Suprapubic skin (tissue), 4 donors: ENCODE measurements around the gene ZNF256. TPM values are rescaled to one million over a fixed set of nuclear protein-coding genes. Genes with fewer than 3 reads are reported as not detected.

ENCODE experiments used
- DNase-seq, 2 donors: peaks; one replicate each; pipeline ENCODE4 v3.0.0-alpha.2; 2019; ENCODE audit warnings: low spot score in 2 of 2
- H3K27ac ChIP-seq: fragments of 200-600 bp; sonication (generic); one replicate; pipeline ENCODE4 v1.5.1; 2019
- H3K27me3 ChIP-seq: fragments of 200-600 bp; sonication (generic); one replicate; pipeline ENCODE4 v1.5.1; 2019
- H3K36me3 ChIP-seq: fragments of 200-600 bp; sonication (generic); one replicate; pipeline ENCODE4 v1.5.1; 2019
- H3K4me1 ChIP-seq: fragments of 200-600 bp; sonication (generic); one replicate; pipeline ENCODE4 v1.5.1; 2019
- H3K4me3 ChIP-seq: fragments of 200-600 bp; sonication (generic); one replicate; pipeline ENCODE4 v1.5.1; 2019; ENCODE audit warnings: mild to moderate bottlenecking
- H3K9me3 ChIP-seq: fragments of 200-600 bp; sonication (generic); one replicate; pipeline ENCODE4 v1.5.1; 2019
- EP300 ChIP-seq: sonication (generic); formaldehyde crosslinking; IDR thresholded peaks from one replicate; pipeline ENCODE4 v1.6.1; 2017; ENCODE audit warnings: antibody characterized with exemption
- POLR2A ChIP-seq, 2 donors: fragments of 450-650 bp; IDR thresholded peaks; one replicate each; pipeline ENCODE4 v1.6.1; 2017; ENCODE audit warnings: antibody characterized with exemption in 2 of 2, mild to moderate bottlenecking in 2 of 2, moderate library complexity in 2 of 2
- POLR2AphosphoS5 ChIP-seq, 3 donors: sonication (generic); formaldehyde crosslinking; IDR thresholded peaks; one replicate each; pipeline ENCODE4 v1.6.1; 2017; ENCODE audit warnings: antibody characterized with exemption in 3 of 3
- WGBS: methylation state at CpG from one replicate; pipeline ENCODE4 v1.1.5; 2018; 5-methylcytosine and 5-hydroxymethylcytosine counted together
- total RNA-seq, 4 donors: library from RNA; depleted of rRNA; stranded (reverse); fragments of >200 nt; gene quantifications; one replicate each; pipeline ENCODE4 v1.1.0, GENCODE V29; 2016
- TF ChIP-seq, protein P1 (sequence below), 2 donors: fragments of 200-600 bp in 1 of 2; fragments of 450-650 bp in 1 of 2; sonication (generic) in 1 of 2; IDR thresholded peaks; one replicate each; pipeline ENCODE4 v1.5.1; 2016 to 2019; ENCODE audit warnings: antibody characterized with exemption in 2 of 2, mild to moderate bottlenecking in 1 of 2, moderate library complexity in 1 of 2

Gene ZNF256
- total RNA-seq, 4 donors from 2014 or later = 10.5 to 15.4 (median 12.7) TPM

DNA sequence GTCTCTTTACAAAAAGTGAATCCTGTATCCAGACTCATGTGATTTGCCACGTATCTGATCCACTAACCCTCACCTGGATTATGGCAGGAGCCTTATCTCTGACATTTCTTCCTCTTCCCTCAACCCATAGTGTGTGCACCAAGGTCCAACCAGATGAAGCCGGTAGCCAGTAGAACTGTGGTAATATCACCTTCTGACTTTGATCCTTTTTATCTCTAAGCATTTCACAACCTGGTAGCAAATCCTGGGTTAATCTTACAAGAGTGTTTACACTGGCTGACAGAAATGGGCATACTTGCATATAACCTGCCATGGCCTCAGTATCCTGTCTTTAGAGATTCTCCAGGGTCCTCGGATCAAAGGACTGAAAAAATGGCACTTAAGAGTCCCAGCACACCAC is 33.0 kb downstream of the ZNF256 start:
- WGBS = 91% methylated on average over 3 of the region's 3 CpGs
- Histone ChIP-seq H3K27me3 (no peaks in the 10 kb centered on the region), H3K4me3 (no peak overlapping the region), H3K4me1 (peaks cover 10% of the 10 kb centered on the region), H3K36me3 (peaks cover 31% of the 10 kb centered on the region), H3K27ac (no peak overlapping the region), H3K9me3 (peaks cover 5% of the 10 kb centered on the region)
- DNase-seq = no peak
- no peak for TF ChIP-seq EP300
- no peak for TF ChIP-seq POLR2AphosphoS5 (IDR thresholded peaks at IDR 0.05)
- TF ChIP-seq, protein P1, sequence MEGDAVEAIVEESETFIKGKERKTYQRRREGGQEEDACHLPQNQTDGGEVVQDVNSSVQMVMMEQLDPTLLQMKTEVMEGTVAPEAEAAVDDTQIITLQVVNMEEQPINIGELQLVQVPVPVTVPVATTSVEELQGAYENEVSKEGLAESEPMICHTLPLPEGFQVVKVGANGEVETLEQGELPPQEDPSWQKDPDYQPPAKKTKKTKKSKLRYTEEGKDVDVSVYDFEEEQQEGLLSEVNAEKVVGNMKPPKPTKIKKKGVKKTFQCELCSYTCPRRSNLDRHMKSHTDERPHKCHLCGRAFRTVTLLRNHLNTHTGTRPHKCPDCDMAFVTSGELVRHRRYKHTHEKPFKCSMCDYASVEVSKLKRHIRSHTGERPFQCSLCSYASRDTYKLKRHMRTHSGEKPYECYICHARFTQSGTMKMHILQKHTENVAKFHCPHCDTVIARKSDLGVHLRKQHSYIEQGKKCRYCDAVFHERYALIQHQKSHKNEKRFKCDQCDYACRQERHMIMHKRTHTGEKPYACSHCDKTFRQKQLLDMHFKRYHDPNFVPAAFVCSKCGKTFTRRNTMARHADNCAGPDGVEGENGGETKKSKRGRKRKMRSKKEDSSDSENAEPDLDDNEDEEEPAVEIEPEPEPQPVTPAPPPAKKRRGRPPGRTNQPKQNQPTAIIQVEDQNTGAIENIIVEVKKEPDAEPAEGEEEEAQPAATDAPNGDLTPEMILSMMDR (IDR thresholded peaks at IDR 0.05) = no peak
- no peak for TF ChIP-seq POLR2A (IDR thresholded peaks at IDR 0.05)

- no peaks in the 10 kb centered on the region for H3K4me1 ChIP-seq
- H3K9me3 ChIP-seq = peaks cover 10% of the 10 kb centered on the region
- H3K36me3 ChIP-seq = peaks cover 51% of the 10 kb centered on the region
- TF ChIP-seq POLR2AphosphoS5 (IDR thresholded peaks at IDR 0.05) (no peak), POLR2A (IDR thresholded peaks at IDR 0.05) (no peak), EP300 (no peak)
- TF ChIP-seq, protein P1 (IDR thresholded peaks at IDR 0.05) = no peak
- no peaks in the 10 kb centered on the region for H3K27me3 ChIP-seq
- H3K27ac ChIP-seq = no peak overlapping the region
- no peak for DNase-seq
- WGBS = 94% methylated on average over 3 of the region's 3 CpGs
- no peak overlapping the region for H3K4me3 ChIP-seq
These were observed 40.1 kb downstream of the ZNF256 start for GRCh38 chr19:57907394-57907793.

GRCh38 chr19:57905258-57905657 is 42.2 kb downstream of the ZNF256 start:
- H3K36me3 ChIP-seq = peaks cover 30% of the 10 kb centered on the region
- H3K4me1 ChIP-seq = no peaks in the 10 kb centered on the region
- DNase-seq = no peak
- 96% methylated on average over 6 of the region's 6 CpGs for WGBS
- no peak for TF ChIP-seq POLR2AphosphoS5 (IDR thresholded peaks at IDR 0.05)
- TF ChIP-seq EP300 = no peak
- no peak for TF ChIP-seq POLR2A (IDR thresholded peaks at IDR 0.05)
- TF ChIP-seq, protein P1 (IDR thresholded peaks at IDR 0.05) = no peak
- H3K9me3 ChIP-seq = peaks cover 7% of the 10 kb centered on the region
- no peaks in the 10 kb centered on the region for H3K27me3 ChIP-seq
- H3K27ac ChIP-seq = no peak overlapping the region
- no peak overlapping the region for H3K4me3 ChIP-seq

GRCh38 chr19:57903618-57904184 is 43.8 kb downstream of the ZNF256 start:
- Histone ChIP-seq H3K4me1 (no peaks in the 10 kb centered on the region), H3K36me3 (peaks cover 20% of the 10 kb centered on the region), H3K27ac (no peak overlapping the region), H3K4me3 (no peak overlapping the region), H3K27me3 (no peaks in the 10 kb centered on the region), H3K9me3 (peaks cover 4% of the 10 kb centered on the region)
- no peak for DNase-seq
- TF ChIP-seq, protein P1 (IDR thresholded peaks at IDR 0.05) = no peak
- TF ChIP-seq EP300 (no peak), POLR2AphosphoS5 (IDR thresholded peaks at IDR 0.05) (no peak), POLR2A (IDR thresholded peaks at IDR 0.05) (no peak)
- 78% methylated on average over 7 of the region's 7 CpGs for WGBS

DNA sequence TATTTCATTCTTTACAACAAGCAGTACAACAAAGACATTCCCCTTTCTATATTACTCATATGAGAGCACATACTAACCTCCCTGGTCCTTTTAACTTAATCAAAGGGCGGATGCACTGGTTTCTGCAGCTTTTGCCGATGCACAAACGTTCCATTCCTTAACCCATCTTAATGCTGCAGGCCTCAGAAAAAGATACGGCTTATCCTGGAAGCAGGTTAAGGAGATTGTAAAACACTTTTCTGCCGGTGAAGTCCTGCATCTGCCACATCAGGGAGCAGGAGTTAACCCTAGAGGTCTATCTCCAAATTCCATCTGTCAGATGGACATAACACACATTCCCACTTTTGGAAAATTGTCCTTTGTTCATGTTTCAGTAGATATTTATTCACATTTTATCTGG is 47.2 kb downstream of the ZNF256 start:
- WGBS = 62% methylated on average over 5 of the region's 5 CpGs
- TF ChIP-seq POLR2AphosphoS5 (IDR thresholded peaks at IDR 0.05) (no peak), POLR2A (IDR thresholded peaks at IDR 0.05) (no peak), EP300 (no peak)
- TF ChIP-seq, protein P1 (IDR thresholded peaks at IDR 0.05) = no peak
- Histone ChIP-seq H3K27ac (no peak overlapping the region), H3K36me3 (peaks cover 4% of the 10 kb centered on the region), H3K4me1 (no peaks in the 10 kb centered on the region), H3K9me3 (no peaks in the 10 kb centered on the region), H3K4me3 (no peak overlapping the region), H3K27me3 (no peaks in the 10 kb centered on the region)
- DNase-seq = no peak

Other genes starting within 250 kb of the ZNF256 start
- gene ZNF154, start 238.5 kb downstream of the ZNF256 start, total RNA-seq = 1 to 10 TPM in 2 of 4 donors, under 1 TPM in 1, not detected in 1; 0.13 to 1.3 (median 1.3) TPM
- gene ZNF671, start 220.1 kb downstream of the ZNF256 start, total RNA-seq = 1 to 10 TPM; 2.0 to 8.4 (median 2.8) TPM
- 10 to 100 TPM; 11.2 to 23.8 (median 15.0) TPM for gene ZNF776, start 200.9 kb downstream of the ZNF256 start, total RNA-seq
- gene ZNF586, start 178.0 kb downstream of the ZNF256 start, total RNA-seq = 10 to 100 TPM; 20.6 to 47.4 (median 26.8) TPM
- gene ZNF552, start 132.8 kb downstream of the ZNF256 start, total RNA-seq = 10 to 100 TPM in 1 of 4 donors, 1 to 10 TPM in 3; 5.6 to 11.5 (median 8.3) TPM
- gene ZNF587B, start 117.4 kb downstream of the ZNF256 start, total RNA-seq = 10 to 100 TPM; 15.0 to 28.6 (median 19.6) TPM
- gene ZNF587, start 97.8 kb downstream of the ZNF256 start, total RNA-seq = 10 to 100 TPM; 16.4 to 43.2 (median 20.0) TPM
- 10 to 100 TPM in 3 of 4 donors, 1 to 10 TPM in 1; 9.1 to 36.6 (median 18.3) TPM for gene ZNF814, start 58.7 kb downstream of the ZNF256 start, total RNA-seq
- gene ZNF417, start 31.1 kb downstream of the ZNF256 start, total RNA-seq = 10 to 100 TPM in 2 of 4 donors, 1 to 10 TPM in 2; 8.0 to 18.5 (median 10.8) TPM
- 10 to 100 TPM in 1 of 4 donors, 1 to 10 TPM in 3; 1.2 to 33.4 (median 4.5) TPM for gene ZNF418, start 12.3 kb downstream of the ZNF256 start, total RNA-seq
- gene C19orf18, start 26.8 kb upstream of the ZNF256 start, total RNA-seq = 1 to 10 TPM in 1 of 4 donors, under 1 TPM in 2, not detected in 1; 0.62 to 1.0 (median 0.83) TPM
- gene ZNF606, start 55.1 kb upstream of the ZNF256 start, total RNA-seq = 10 to 100 TPM in 3 of 4 donors, 1 to 10 TPM in 1; 4.0 to 21.9 (median 14.3) TPM
- not detected for gene ZSCAN1, start 86.3 kb upstream of the ZNF256 start, total RNA-seq
- 10 to 100 TPM in 2 of 4 donors, 1 to 10 TPM in 2; 4.6 to 12.4 (median 7.7) TPM for gene ZNF135, start 111.6 kb upstream of the ZNF256 start, total RNA-seq
- gene ZSCAN18, start 150.5 kb upstream of the ZNF256 start, total RNA-seq = 10 to 100 TPM; 33.0 to 52.8 (median 48.9) TPM
- gene ZNF329, start 203.1 kb upstream of the ZNF256 start, total RNA-seq = 10 to 100 TPM in 1 of 4 donors, 1 to 10 TPM in 3; 6.5 to 11.6 (median 9.9) TPM
- gene ZNF274, start 235.4 kb upstream of the ZNF256 start, total RNA-seq = 10 to 100 TPM; 26.8 to 70.2 (median 36.5) TPM